Measurements from ENCODE around the gene C6orf89. TPM values are rescaled to one million over a fixed set of nuclear protein-coding genes. Genes with fewer than 3 reads are reported as not detected.

Gene C6orf89
- total and polyA plus RNA-seq, 8 donors, result 11.6 to 39.2 (median 30.6) TPM

GRCh38 chr6:36933102-36933501 lies 47.4 kb downstream of the C6orf89 start:
- no peaks in the 10 kb centered on the region for H3K36me3 ChIP-seq
- TF ChIP-seq CTCF (IDR thresholded peaks at IDR 0.05), result no peak
- H3K4me1 ChIP-seq, result no peaks in the 10 kb centered on the region
- intact Hi-C loops (cut with DNase I), result no loop called here
- no peak for ATAC-seq
- H3K9me3 ChIP-seq, result no peaks in the 10 kb centered on the region
- H3K27me3 ChIP-seq, result no peaks in the 10 kb centered on the region
- no peak for FAIRE-seq
- no peak overlapping the region for H3K27ac ChIP-seq
- no peak overlapping the region for H3K4me3 ChIP-seq
- 80 to 90% methylated on average over 2 of the region's 2 CpGs for WGBS, 2 donors
- no peak for DNase-seq

GRCh38 chr6:36933519-36933918 lies 47.8 kb downstream of the C6orf89 start:
- Histone ChIP-seq H3K27me3 (no peaks in the 10 kb centered on the region), H3K9me3 (no peaks in the 10 kb centered on the region), H3K27ac (no peak overlapping the region), H3K4me1 (no peaks in the 10 kb centered on the region), H3K4me3 (no peak overlapping the region), H3K36me3 (no peaks in the 10 kb centered on the region)
- 80 to 95% methylated on average over 4 of the region's 4 CpGs for WGBS, 2 donors
- intact Hi-C loops (cut with DNase I), result no loop called here
- FAIRE-seq, result no peak
- no peak for DNase-seq
- TF ChIP-seq CTCF (IDR thresholded peaks at IDR 0.05), result no peak
- no peak for ATAC-seq

- intact Hi-C loops (cut with DNase I), result no loop called here
- Histone ChIP-seq H3K4me3 (no peak overlapping the region), H3K27me3 (no peaks in the 10 kb centered on the region), H3K36me3 (no peaks in the 10 kb centered on the region), H3K9me3 (no peaks in the 10 kb centered on the region), H3K4me1 (no peaks in the 10 kb centered on the region), H3K27ac (no peak overlapping the region)
- no peak for TF ChIP-seq CTCF (IDR thresholded peaks at IDR 0.05)
- FAIRE-seq, result no peak
- WGBS, 2 donors, result 82 to 90% methylated on average over 7 of the region's 7 CpGs
- ATAC-seq, result no peak
- no peak for DNase-seq
Observed at GRCh38 chr6:36934901-36935300, 49.1 kb downstream of the C6orf89 start.

GRCh38 chr6:36936824-36937223 lies 51.1 kb downstream of the C6orf89 start:
- no peak for ATAC-seq

GRCh38 chr6:36937896-36938295 lies 52.1 kb downstream of the C6orf89 start:
- no peak for TF ChIP-seq CTCF (IDR thresholded peaks at IDR 0.05)
- no peak for FAIRE-seq
- Histone ChIP-seq H3K27me3 (no peaks in the 10 kb centered on the region), H3K27ac (no peak overlapping the region), H3K4me1 (no peaks in the 10 kb centered on the region), H3K9me3 (no peaks in the 10 kb centered on the region), H3K4me3 (no peak overlapping the region), H3K36me3 (no peaks in the 10 kb centered on the region)
- DNase-seq, result no peak
- intact Hi-C loops (cut with DNase I), result no loop called here
- ATAC-seq, result no peak
- 88 to 89% methylated on average over 6 of the region's 6 CpGs for WGBS, 2 donors

More at GRCh38 chr6:36936824-36937223, 51.1 kb downstream of the C6orf89 start:
- no peaks in the 10 kb centered on the region for H3K4me1 ChIP-seq
- FAIRE-seq, result no peak
- no peak for TF ChIP-seq CTCF (IDR thresholded peaks at IDR 0.05)
- no peaks in the 10 kb centered on the region for H3K36me3 ChIP-seq
- no peak overlapping the region for H3K4me3 ChIP-seq
- intact Hi-C loops (cut with DNase I), result no loop called here
- H3K27me3 ChIP-seq, result no peaks in the 10 kb centered on the region
- no peak overlapping the region for H3K27ac ChIP-seq
- H3K9me3 ChIP-seq, result no peaks in the 10 kb centered on the region
- no peak for DNase-seq
- 88 to 95% methylated on average over 5 of the region's 5 CpGs for WGBS, 2 donors

Data from pancreas (tissue), 10 donors.